Kidney (tissue), 14 donors: ENCODE results near the gene IGFBP5. TPM values are rescaled to one million over a fixed set of nuclear protein-coding genes. Genes with fewer than 3 reads are reported as not detected.

Experiments used
- DNase-seq, 5 donors: peaks; one replicate each; pipeline ENCODE4 v3.0.0-alpha.2; 2013 to 2020
- FAIRE-seq: peaks from 2 replicates; lab custom pipeline; 2012; peaks lifted over from hg19 to GRCh38; lab: Jason Lieb, UNC
- H3K27ac ChIP-seq, 2 donors: one replicate each; pipeline ENCODE4 v1.7.0; 2013; ENCODE audit warnings: low read depth in 2 of 2, low read length in 2 of 2, inconsistent platforms in 1 of 2
- H3K27me3 ChIP-seq: one replicate; pipeline ENCODE4 v1.7.1; 2013; ENCODE audit warnings: low read length, inconsistent platforms; ENCODE audit not compliant: control insufficient read depth, insufficient read depth
- H3K36me3 ChIP-seq, 3 donors: one replicate each; pipeline versions ENCODE4 v1.7.0 to v1.7.1; 2013; ENCODE audit warnings: low read length in 3 of 3, control low read depth in 1 of 3, inconsistent platforms in 1 of 3; ENCODE audit not compliant: insufficient read depth in 3 of 3, control insufficient read depth in 2 of 3
- H3K4me1 ChIP-seq, 3 donors: one replicate each; pipeline versions ENCODE4 v1.7.0 to v1.7.1; 2013; ENCODE audit warnings: low read length in 3 of 3, inconsistent platforms in 1 of 3, low read depth in 1 of 3; ENCODE audit not compliant: control insufficient read depth in 2 of 3, insufficient read depth in 2 of 3
- H3K4me3 ChIP-seq, 3 donors: one replicate each; pipeline versions ENCODE4 v1.7.0 to v1.8.1; 2013; ENCODE audit warnings: low read length in 3 of 3, control low read depth in 1 of 3, inconsistent platforms in 1 of 3
- H3K9ac ChIP-seq, 3 donors: one replicate each; pipeline versions ENCODE4 v1.7.0 to v1.7.1; 2013; ENCODE audit warnings: low read length in 3 of 3, control low read depth in 1 of 3, inconsistent platforms in 1 of 3
- H3K9me3 ChIP-seq, 3 donors: one replicate each; pipeline versions ENCODE4 v1.7.0 to v1.7.1; 2013; ENCODE audit warnings: low read length in 3 of 3, control low read depth in 1 of 3, inconsistent platforms in 1 of 3; ENCODE audit not compliant: control insufficient read depth in 2 of 3, insufficient read depth in 1 of 3
- intact Hi-C: fragments of 100-400 bp; cut with DNase I; formaldehyde crosslinking; loops from one replicate; pipeline ENCODE4 v1.11.1; 2022
- polyA plus RNA-seq: library from polyadenylated mRNA; stranded (reverse); fragments of 350-450 nt; fragmentation: Illumina TruSeq; extraction: RNeasy Lipid Tissue Mini Kit (QIAGEN cat#74804); gene quantifications from one replicate; pipeline ENCODE4 v1.2.3, GENCODE V29; 2014; ENCODE audit warnings: low read depth, low replicate concordance; ENCODE audit not compliant: insufficient read depth
- total RNA-seq: library from RNA; stranded (reverse); fragmentation: NEBNext Ultra II Directional; extraction: Animal tissue kit (Norgen Biotek cat#: 25700); gene quantifications from one replicate; pipeline ENCODE4 v1.2.1, GENCODE V29; 2021
- TF ChIP-seq, protein P1 (sequence below): IDR thresholded peaks from 3 replicates; pipeline ENCODE4 v1.5.1; 2012; ENCODE audit warnings: mild to moderate bottlenecking, moderate library complexity, borderline replicate concordance; ENCODE audit not compliant: insufficient read depth; ENCODE audit errors: extremely low read depth
- donor health status: control.
- donor health status: control.
- donor health status: control.
- donor health status: control.
- donor health status: control.
- donor health status: DM: yes; HTN: yes; CAD: no.
- donor health status: Normal renal cell carcinoma (clear cell type).

Gene IGFBP5
- total and polyA plus RNA-seq, 2 donors from 2014 or later, result 362 to 572 TPM

DNA sequence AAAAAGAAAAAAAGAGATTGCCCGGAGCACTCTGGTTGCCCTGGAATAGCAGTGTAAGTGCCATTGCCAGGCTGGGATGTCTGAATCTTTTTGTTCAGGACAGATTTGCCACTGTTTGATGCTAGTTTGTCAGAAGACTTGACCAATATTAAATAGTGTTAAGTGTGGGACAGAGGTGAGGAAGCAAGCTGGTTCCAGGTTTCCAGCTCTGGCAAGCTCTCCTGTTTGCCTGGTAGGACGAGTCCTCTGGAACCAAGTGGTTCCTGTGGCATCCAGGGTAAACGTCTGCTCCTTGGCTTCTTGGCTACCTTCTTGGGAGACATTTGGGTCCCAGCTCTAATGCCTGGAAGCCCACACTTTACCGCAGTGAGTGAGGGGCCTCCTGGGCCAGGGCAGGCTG lies 20.8 kb upstream of the IGFBP5 start:
- no peaks in the 10 kb centered on the region for H3K27me3 ChIP-seq
- FAIRE-seq (no peak), DNase-seq (no peak)
- intact Hi-C loops, result no loop called here
- TF ChIP-seq, protein P1, sequence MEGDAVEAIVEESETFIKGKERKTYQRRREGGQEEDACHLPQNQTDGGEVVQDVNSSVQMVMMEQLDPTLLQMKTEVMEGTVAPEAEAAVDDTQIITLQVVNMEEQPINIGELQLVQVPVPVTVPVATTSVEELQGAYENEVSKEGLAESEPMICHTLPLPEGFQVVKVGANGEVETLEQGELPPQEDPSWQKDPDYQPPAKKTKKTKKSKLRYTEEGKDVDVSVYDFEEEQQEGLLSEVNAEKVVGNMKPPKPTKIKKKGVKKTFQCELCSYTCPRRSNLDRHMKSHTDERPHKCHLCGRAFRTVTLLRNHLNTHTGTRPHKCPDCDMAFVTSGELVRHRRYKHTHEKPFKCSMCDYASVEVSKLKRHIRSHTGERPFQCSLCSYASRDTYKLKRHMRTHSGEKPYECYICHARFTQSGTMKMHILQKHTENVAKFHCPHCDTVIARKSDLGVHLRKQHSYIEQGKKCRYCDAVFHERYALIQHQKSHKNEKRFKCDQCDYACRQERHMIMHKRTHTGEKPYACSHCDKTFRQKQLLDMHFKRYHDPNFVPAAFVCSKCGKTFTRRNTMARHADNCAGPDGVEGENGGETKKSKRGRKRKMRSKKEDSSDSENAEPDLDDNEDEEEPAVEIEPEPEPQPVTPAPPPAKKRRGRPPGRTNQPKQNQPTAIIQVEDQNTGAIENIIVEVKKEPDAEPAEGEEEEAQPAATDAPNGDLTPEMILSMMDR, result no peak
- no peaks in the 10 kb centered on the region for H3K9me3 ChIP-seq
- no peak overlapping the region for H3K4me3 ChIP-seq
- no peak overlapping the region for H3K9ac ChIP-seq
- H3K36me3 ChIP-seq, result no peaks in the 10 kb centered on the region
- H3K27ac ChIP-seq, result no peak overlapping the region
- no peaks in the 10 kb centered on the region for H3K4me1 ChIP-seq

DNA sequence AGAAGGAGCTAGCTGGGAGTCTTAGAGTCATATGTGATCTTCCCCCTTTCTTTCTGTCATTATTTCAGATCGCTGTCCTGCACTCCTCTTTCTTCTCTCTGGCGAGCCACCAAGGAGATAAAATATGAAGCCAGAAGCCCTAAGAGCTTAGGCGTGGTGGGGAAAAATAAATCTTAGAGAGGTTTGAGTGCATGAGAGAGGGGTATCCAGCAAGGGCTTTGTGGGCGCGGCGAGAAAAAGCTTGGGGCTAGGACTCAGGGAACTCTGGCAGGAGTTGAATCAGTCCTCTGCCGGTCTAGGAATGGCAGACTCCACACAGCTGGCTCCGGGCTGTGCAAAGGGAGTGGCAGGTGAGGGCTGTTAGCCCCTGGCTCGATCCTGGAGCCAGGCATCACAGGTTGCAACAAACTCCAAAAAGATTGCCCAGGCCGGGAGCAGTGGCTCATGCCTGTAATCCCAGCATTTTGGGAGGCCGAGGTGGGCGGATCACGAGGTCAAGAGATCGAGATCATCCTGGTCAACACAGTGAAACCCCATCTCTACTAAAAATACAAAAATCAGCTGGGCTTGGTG lies 20.1 kb upstream of the IGFBP5 start:
- H3K36me3 ChIP-seq, result no peaks in the 10 kb centered on the region
- H3K9ac ChIP-seq, result no peak overlapping the region
- intact Hi-C loops, result no loop called here
- no peaks in the 10 kb centered on the region for H3K9me3 ChIP-seq
- no peaks in the 10 kb centered on the region for H3K27me3 ChIP-seq
- H3K4me3 ChIP-seq, result no peak overlapping the region
- FAIRE-seq (no peak), DNase-seq (no peak)
- TF ChIP-seq, protein P1, result no peak
- no peaks in the 10 kb centered on the region for H3K4me1 ChIP-seq
- H3K27ac ChIP-seq, result no peak overlapping the region

DNA sequence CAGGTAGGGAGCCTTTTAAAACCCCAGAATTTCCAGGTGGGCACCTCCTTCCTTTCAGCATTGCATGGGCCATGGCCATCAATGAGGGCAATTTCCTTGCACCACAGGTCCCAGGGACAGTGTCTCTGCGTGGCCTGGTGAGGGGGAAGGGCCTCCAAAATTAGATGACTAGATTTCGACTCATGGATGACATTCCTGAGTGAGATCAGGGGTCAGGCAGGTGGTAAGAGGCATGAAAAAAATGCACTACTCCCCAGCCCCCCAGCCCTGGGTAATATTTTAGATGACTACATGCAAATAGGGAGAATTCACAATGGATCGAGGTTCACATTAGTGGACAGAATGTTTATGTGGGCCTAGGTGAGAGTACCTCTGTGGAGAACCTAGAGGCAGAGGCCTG lies 19.0 kb upstream of the IGFBP5 start:
- no peak for FAIRE-seq
- intact Hi-C loops, result no loop called here

More for the DNA sequence above, 19.0 kb upstream of the IGFBP5 start:
- Histone ChIP-seq H3K36me3 (no peaks in the 10 kb centered on the region), H3K27ac (no peak overlapping the region), H3K4me1 (no peaks in the 10 kb centered on the region), H3K9ac (no peak overlapping the region), H3K27me3 (no peaks in the 10 kb centered on the region), H3K4me3 (no peak overlapping the region), H3K9me3 (peaks cover 0 to 2% (median 1%) of the 10 kb centered on the region in 3 donors)
- TF ChIP-seq, protein P1, result no peak
- no peak for DNase-seq
